GM12874 (cell line): Measurements from ENCODE around the gene NPLOC4.

Source experiments
- CTCF ChIP-seq: IDR thresholded peaks from 2 replicates; pipeline ENCODE4 v1.5.1; 2011; ENCODE audit warnings: low read depth, mild to moderate bottlenecking, control low read depth, low read length, moderate library complexity; ENCODE audit not compliant: insufficient read depth

Gene NPLOC4

GRCh38 chr17:81579821-81580321 is 57.0 kb downstream of the NPLOC4 start:
- no peak for TF ChIP-seq CTCF

- TF ChIP-seq CTCF: no peak
Measured at GRCh38 chr17:81579298-81579697, 57.6 kb downstream of the NPLOC4 start.

GRCh38 chr17:81578561-81579225 is 58.2 kb downstream of the NPLOC4 start:
- TF ChIP-seq CTCF: no peak

- no peak for TF ChIP-seq CTCF
Measured at GRCh38 chr17:81578038-81578441, 58.9 kb downstream of the NPLOC4 start.

GRCh38 chr17:81577278-81578000 is 59.5 kb downstream of the NPLOC4 start:
- TF ChIP-seq CTCF: no peak

GRCh38 chr17:81576621-81577277 is 60.2 kb downstream of the NPLOC4 start:
- no peak for TF ChIP-seq CTCF

GRCh38 chr17:81575836-81576235 is 61.1 kb downstream of the NPLOC4 start:
- TF ChIP-seq CTCF: no peak
